HepG2 (cell line): Measurements from ENCODE around the gene OPRL1. TPM values are rescaled to one million over a fixed set of nuclear protein-coding genes. Genes with fewer than 3 reads are reported as not detected.

Experiments
- BCL3 ChIP-seq: sonication (generic); formaldehyde crosslinking; IDR thresholded peaks from 2 replicates; pipeline ENCODE4 v1.5.1; 2020; ENCODE audit warnings: mild to moderate bottlenecking, missing genetic modification reagents, moderate library complexity
- HDAC1 ChIP-seq: sonication (generic); formaldehyde crosslinking; IDR thresholded peaks from 2 replicates; pipeline ENCODE4 v1.5.1; 2020; ENCODE audit warnings: mild to moderate bottlenecking, missing genetic modification reagents
- KAT8 ChIP-seq: IDR thresholded peaks from 2 replicates; pipeline ENCODE4 v1.6.1; 2016; ENCODE audit warnings: missing genetic modification reagents, missing compliant biosample characterization
- KDM2A ChIP-seq: sonication (generic); formaldehyde crosslinking; IDR thresholded peaks from 2 replicates; pipeline ENCODE4 v1.4.0; 2020; ENCODE audit warnings: low read depth, missing genetic modification reagents, borderline replicate concordance
- KLF12 ChIP-seq: sonication (generic); formaldehyde crosslinking; IDR thresholded peaks from 2 replicates; pipeline ENCODE4 v1.4.0; 2020; ENCODE audit warnings: missing genetic modification reagents, borderline replicate concordance
- MIER3 ChIP-seq: IDR thresholded peaks from 2 replicates; pipeline ENCODE4 v1.6.1; 2016; ENCODE audit warnings: missing compliant biosample characterization, borderline replicate concordance
- MIXL1 ChIP-seq: IDR thresholded peaks from 2 replicates; pipeline ENCODE4 v1.6.1; 2016
- NFKB2 ChIP-seq: sonication (generic); formaldehyde crosslinking; IDR thresholded peaks from 2 replicates; pipeline ENCODE4 v1.4.0; 2020; ENCODE audit warnings: missing genetic modification reagents, borderline replicate concordance
- PCBP1 ChIP-seq: fragments of 200-400 bp; formaldehyde crosslinking; IDR thresholded peaks from 2 replicates; pipeline ENCODE4 v1.6.1; 2017; ENCODE audit warnings: mild to moderate bottlenecking, low read depth, low read length, borderline replicate concordance
- PHF5A ChIP-seq: IDR thresholded peaks from one replicate; pipeline ENCODE4 v1.6.1; 2018; ENCODE audit warnings: low read depth, missing genetic modification reagents; ENCODE audit not compliant: unreplicated experiment
- REXO4 ChIP-seq: sonication (generic); formaldehyde crosslinking; IDR thresholded peaks from 2 replicates; pipeline ENCODE4 v1.8.0; 2022; ENCODE audit warnings: missing genetic modification reagents, mild to moderate bottlenecking, borderline replicate concordance
- RFX1 ChIP-seq: fragments of 450-650 bp; IDR thresholded peaks from 2 replicates; pipeline ENCODE4 v1.6.1; 2017
- SRSF9 ChIP-seq: fragments of 200-400 bp; formaldehyde crosslinking; IDR thresholded peaks from 2 replicates; pipeline ENCODE4 v1.6.1; 2018; ENCODE audit warnings: borderline replicate concordance, mild to moderate bottlenecking, low read depth, low read length; ENCODE audit not compliant: insufficient read depth, poor library complexity, severe bottlenecking
- THYN1 ChIP-seq: sonication (generic); formaldehyde crosslinking; IDR thresholded peaks from 2 replicates; pipeline ENCODE4 v1.8.1; 2023; ENCODE audit warnings: low read depth, mild to moderate bottlenecking, moderate library complexity, missing genetic modification reagents, borderline replicate concordance
- ZBTB33 ChIP-seq: sonication (generic); formaldehyde crosslinking; IDR thresholded peaks from 2 replicates; pipeline ENCODE4 v1.4.0; 2020; ENCODE audit warnings: missing genetic modification reagents
- ZNF124 ChIP-seq: sonication (generic); formaldehyde crosslinking; IDR thresholded peaks from 2 replicates; pipeline ENCODE4 v1.4.0; 2020; ENCODE audit warnings: missing genetic modification reagents
- ZNF230 ChIP-seq: sonication (generic); formaldehyde crosslinking; IDR thresholded peaks from 2 replicates; pipeline ENCODE4 v1.4.0; 2020; ENCODE audit warnings: mild to moderate bottlenecking, missing genetic modification reagents
- ZNF264 ChIP-seq: sonication (generic); formaldehyde crosslinking; IDR thresholded peaks from 2 replicates; pipeline ENCODE4 v1.4.0; 2020; ENCODE audit warnings: missing genetic modification reagents
- ZNF557 ChIP-seq: sonication (generic); formaldehyde crosslinking; IDR thresholded peaks from 2 replicates; pipeline ENCODE4 v1.4.0; 2020; ENCODE audit warnings: missing genetic modification reagents
- ZNF564 ChIP-seq: sonication (generic); formaldehyde crosslinking; IDR thresholded peaks from 2 replicates; pipeline ENCODE4 v1.8.1; 2023; ENCODE audit warnings: mild to moderate bottlenecking, missing genetic modification reagents
- ZNF788 ChIP-seq: sonication (generic); formaldehyde crosslinking; IDR thresholded peaks from 2 replicates; pipeline ENCODE4 v1.5.0; 2020; ENCODE audit warnings: mild to moderate bottlenecking, missing genetic modification reagents, borderline replicate concordance
- ZNF841 ChIP-seq: sonication (generic); formaldehyde crosslinking; IDR thresholded peaks from 2 replicates; pipeline ENCODE4 v1.8.1; 2023; ENCODE audit warnings: missing genetic modification reagents, borderline replicate concordance
- polyA plus RNA-seq, 8 experiments: library from polyadenylated mRNA; depleted of rRNA in 3 of 8; stranded (reverse) in 7 of 8; unstranded in 1 of 8; fragments of >200 nt; fragmentation: Illumina TruSeq in 4 of 8; extraction: Trizol in 4 of 8; gene quantifications; 2 replicates each; pipeline versions ENCODE4 v1.2.1 to v1.2.3, GENCODE V29; 2011 to 2016; ENCODE audit warnings: low read depth in 4 of 8, missing spikeins in 1 of 8, mixed read lengths in 1 of 8; ENCODE audit not compliant: insufficient read depth in 1 of 8
- total RNA-seq, 5 experiments: library from RNA; depleted of rRNA; stranded (reverse); fragments of >200 nt; fragmentation: Illumina TruSeq; extraction: Trizol; gene quantifications; 2 replicates each; pipeline ENCODE4 v1.2.3, GENCODE V29; 2016; ENCODE audit warnings: low read depth in 1 of 5
- TF ChIP-seq, protein P1 (sequence below): sonication (generic); formaldehyde crosslinking; conservative IDR thresholded peaks from 2 replicates; pipeline ENCODE4 v1.4.0; 2020; ENCODE audit warnings: missing genetic modification reagents
- TF ChIP-seq, protein P2 (sequence below): sonication (generic); formaldehyde crosslinking; IDR thresholded peaks from 2 replicates; pipeline ENCODE4 v1.4.0; 2020; ENCODE audit warnings: missing genetic modification reagents, low read depth, mild to moderate bottlenecking, borderline replicate concordance

OPRL1 gene
- total and polyA plus RNA-seq, 2 of the 13 experiments (the other 11 are each of a cell fraction or from before 2014, with no cell fraction given) = 0.35 to 0.71 TPM

GRCh38 chr20:64101731-64102621 is 22.1 kb downstream of the OPRL1 start (continued):
- TF ChIP-seq KAT8 (CRISPR knock-in tag) = peak; percentile 27; the same call in 1 of the 2 replicates
- no peak for TF ChIP-seq ZNF841 (CRISPR knock-in tag)
- no peak for TF ChIP-seq ZNF564 (CRISPR knock-in tag)
- no peak for TF ChIP-seq ZNF230 (CRISPR knock-in tag)
- TF ChIP-seq HDAC1 (CRISPR knock-in tag) = peak; percentile 50
- TF ChIP-seq ZNF557 = no peak
- TF ChIP-seq MIXL1 (CRISPR knock-in tag) = no peak
- no peak for TF ChIP-seq PHF5A
- TF ChIP-seq RFX1 = no peak
- no peak for TF ChIP-seq MIER3 (CRISPR knock-in tag)
- peak; percentile 87; the same call in 1 of the 2 replicates for TF ChIP-seq PCBP1
- TF ChIP-seq ZBTB33 (CRISPR knock-in tag) = 0 out of 2 replicates have a peak, but pooled peaks have one; percentile 31
- TF ChIP-seq ZNF788 = no peak
- no peak for TF ChIP-seq ZNF264 (CRISPR knock-in tag)
- TF ChIP-seq NFKB2 (CRISPR knock-in tag) = no peak; the same call in 1 of the 2 replicates
- no peak for TF ChIP-seq ZNF124 (CRISPR knock-in tag)
- peak; percentile 88; the same call in 1 of the 2 replicates for TF ChIP-seq KDM2A
- TF ChIP-seq, protein P1, sequence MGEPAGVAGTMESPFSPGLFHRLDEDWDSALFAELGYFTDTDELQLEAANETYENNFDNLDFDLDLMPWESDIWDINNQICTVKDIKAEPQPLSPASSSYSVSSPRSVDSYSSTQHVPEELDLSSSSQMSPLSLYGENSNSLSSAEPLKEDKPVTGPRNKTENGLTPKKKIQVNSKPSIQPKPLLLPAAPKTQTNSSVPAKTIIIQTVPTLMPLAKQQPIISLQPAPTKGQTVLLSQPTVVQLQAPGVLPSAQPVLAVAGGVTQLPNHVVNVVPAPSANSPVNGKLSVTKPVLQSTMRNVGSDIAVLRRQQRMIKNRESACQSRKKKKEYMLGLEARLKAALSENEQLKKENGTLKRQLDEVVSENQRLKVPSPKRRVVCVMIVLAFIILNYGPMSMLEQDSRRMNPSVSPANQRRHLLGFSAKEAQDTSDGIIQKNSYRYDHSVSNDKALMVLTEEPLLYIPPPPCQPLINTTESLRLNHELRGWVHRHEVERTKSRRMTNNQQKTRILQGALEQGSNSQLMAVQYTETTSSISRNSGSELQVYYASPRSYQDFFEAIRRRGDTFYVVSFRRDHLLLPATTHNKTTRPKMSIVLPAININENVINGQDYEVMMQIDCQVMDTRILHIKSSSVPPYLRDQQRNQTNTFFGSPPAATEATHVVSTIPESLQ (CRISPR knock-in tag) = no peak
- TF ChIP-seq KLF12 (CRISPR knock-in tag) = no peak
- TF ChIP-seq SRSF9 = no peak
- TF ChIP-seq, protein P2, sequence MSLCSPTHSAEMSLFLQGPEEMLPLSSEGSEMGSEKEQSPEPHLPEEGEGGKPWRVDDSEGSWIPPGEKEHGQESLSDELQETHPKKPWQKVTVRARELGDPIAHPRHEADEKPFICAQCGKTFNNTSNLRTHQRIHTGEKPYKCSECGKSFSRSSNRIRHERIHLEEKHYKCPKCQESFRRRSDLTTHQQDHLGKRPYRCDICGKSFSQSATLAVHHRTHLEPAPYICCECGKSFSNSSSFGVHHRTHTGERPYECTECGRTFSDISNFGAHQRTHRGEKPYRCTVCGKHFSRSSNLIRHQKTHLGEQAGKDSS = peak; percentile 84; the same call in 1 of the 2 replicates
- TF ChIP-seq THYN1 = no peak
- 0 out of 2 replicates have a peak, but pooled peaks have one; percentile 62 for TF ChIP-seq BCL3 (CRISPR knock-in tag)
- no peak for TF ChIP-seq REXO4 (CRISPR knock-in tag)
